GM21367 (cell line): Measurements from ENCODE around the gene PIM3.

Experiments
- ATAC-seq: cut with Tn5 transposase; IDR thresholded peaks from one replicate; pipeline ENCODE4 v1.9.1; 2021; ENCODE audit not compliant: unreplicated experiment

The PIM3 gene

DNA sequence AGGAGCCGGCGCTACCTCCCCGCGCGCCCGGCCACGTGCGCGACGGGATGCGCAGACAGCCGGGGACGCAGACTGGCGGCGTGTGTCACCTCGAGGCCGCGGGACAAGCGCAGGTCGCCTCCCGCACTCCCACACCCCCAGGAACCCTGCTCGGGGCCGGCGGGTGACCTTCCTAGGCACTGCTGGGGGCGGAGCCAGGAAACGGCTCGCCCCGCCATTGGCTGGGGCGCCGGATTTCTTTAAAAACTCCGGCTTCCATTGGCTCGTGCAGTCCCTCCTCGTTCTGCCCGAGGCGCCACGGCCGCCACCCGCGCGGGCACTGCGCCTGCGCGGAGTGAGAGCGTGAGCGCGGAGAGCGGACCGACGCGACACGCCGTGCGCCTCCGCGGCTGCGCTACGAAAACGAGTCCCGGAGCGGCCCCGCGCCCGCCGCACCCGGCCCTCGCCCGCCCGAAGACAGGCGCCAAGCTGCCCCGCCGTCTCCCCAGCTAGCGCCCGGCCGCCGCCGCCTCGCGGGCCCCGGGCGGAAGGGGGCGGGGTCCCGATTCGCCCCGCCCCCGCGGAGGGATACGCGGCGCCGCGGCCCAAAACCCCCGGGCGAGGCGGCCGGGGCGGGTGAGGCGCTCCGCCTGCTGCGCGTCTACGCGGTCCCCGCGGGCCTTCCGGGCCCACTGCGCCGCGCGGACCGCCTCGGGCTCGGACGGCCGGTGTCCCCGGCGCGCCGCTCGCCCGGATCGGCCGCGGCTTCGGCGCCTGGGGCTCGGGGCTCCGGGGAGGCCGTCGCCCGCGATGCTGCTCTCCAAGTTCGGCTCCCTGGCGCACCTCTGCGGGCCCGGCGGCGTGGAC lies at the start of gene PIM3:
Gene PIM3 (plus strand): TSS at position 614 of the 846 bp plus-strand sequence. CDS start 176 bp downstream, at position 790.
- peak; percentile 45 for ATAC-seq

DNA sequence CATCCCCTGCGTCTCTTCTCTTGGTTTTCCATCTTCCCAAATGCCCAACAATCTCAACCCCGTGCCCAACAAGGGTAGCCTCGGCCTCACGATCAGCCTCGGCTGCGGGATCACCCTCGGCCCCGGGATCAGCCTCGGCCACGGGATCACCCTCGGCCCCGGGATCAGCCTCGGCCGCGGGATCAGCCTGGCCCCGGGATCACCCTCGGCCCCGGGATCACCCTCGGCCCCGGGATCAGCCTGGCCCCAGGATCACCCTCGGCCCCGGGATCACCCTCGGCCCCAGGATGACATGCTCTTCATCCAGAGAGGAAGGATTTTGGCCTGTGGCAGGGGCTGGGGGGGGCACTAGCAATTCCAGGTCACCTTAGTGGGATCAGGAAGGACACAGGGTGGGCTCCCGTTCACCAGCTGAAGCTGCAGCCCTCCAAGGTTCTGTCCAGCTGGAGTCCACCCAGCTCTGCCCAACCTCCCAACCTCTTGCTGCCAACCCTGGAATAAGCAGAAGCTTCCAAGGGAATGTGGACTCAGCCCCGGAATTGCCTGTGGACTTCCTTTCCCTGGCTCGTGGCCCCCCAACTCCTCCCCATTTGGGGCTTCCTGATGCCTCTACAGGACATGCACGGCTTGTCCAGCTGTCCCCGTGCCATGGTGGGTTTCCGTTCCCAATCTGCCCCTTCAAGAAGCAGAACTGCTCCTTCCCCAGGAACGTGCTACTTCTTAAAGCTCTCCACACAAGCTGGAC lies 48.5 kb upstream of the PIM3 start:
- ATAC-seq = no peak

DNA sequence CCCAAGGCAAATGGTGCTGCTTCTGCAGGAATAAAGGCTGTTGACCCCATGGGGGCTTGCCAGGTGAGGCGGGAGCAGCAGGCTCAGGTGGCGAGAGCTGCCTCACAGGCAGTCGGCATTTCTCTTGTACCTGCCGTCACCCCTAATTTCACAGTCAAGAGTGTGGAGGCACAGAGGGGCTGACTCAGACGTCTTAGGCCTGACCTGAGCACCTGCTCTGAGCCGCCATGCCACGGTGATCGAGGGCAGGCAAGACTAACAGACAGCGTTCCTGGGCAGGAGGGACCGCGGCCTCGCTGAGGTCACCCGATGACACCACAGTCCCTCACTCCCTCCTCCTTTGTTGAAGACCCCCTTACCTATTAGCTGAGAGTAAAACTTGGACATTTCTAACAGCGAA lies 47.5 kb upstream of the PIM3 start:
- ATAC-seq = no peak

DNA sequence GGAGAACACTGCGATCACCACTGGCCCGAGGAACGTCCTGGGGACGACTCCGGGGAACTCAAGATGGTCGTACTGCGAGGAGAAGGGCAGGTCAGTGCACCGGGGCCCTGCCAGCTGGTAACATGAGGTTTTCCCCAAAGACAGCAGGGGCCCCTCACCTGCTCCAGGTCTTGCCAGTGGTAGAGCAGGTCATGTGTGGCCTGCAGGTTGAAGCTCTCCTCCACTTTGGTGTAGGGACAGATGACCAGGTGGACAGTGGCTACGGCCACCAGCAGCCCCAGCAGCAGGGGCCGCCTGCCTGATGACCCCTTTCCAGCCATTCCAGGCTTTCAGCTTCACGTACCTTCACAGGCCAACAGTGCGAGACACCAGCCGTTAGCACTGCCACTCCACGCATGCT lies 47.1 kb upstream of the PIM3 start:
- ATAC-seq = no peak

DNA sequence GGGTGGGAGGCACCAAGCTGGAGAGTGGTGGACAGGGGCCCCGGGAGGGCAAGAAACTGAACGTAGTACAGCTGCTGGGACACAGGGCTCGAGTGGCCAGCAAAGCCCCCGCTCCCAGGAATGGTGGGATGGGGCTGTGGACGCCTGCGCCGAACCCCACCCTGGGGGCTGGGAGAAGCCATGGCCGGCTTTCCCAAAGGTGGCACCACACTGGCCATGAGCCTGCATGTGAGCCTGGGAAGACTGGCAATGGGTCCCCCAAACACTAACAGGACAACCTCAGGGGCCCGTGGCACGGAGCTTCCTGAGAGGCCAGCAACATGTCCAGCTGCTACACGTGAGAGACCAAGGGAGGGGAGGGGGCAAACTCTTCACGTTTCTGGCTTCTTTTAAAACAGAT lies 46.3 kb upstream of the PIM3 start:
- no peak for ATAC-seq

DNA sequence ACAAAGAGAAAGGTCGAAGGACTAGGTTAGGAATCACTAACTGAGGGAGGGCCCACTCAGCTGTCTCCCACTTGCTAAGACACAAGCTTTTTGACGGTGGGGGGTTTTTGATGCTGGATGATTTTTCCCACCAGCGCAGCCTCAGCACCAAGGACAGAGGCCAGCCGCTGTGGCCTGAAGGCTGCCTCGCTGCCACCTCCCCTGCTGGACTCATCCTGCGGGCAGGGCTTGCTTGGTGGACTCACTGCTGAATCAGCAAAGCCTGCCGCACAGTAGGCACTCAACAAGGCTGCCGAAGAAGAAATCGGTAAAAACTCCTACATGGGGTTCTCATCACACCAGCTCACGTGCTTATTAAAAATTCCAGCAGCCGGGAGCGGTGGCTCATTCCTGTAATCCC lies 45.0 kb upstream of the PIM3 start:
- ATAC-seq = no peak

DNA sequence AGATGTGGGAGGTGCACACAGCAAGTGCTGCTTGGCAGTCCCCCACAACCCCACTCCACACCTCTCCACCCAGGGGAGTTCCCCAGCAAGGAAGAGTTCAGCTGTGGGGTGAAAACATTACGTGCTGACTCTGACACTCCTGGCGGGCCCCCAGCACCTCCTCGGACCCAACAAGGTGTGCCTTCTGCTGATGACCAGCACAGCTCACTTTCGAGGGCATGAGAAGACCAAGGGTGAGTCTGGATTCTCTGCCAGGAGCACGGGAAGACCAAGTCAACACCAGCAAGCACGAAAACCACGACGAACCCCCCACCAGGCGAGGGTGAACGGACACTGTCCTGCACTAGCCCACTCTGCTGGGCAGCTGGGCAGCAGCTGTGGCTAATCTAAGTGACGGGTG lies 43.7 kb upstream of the PIM3 start:
- no peak for ATAC-seq

DNA sequence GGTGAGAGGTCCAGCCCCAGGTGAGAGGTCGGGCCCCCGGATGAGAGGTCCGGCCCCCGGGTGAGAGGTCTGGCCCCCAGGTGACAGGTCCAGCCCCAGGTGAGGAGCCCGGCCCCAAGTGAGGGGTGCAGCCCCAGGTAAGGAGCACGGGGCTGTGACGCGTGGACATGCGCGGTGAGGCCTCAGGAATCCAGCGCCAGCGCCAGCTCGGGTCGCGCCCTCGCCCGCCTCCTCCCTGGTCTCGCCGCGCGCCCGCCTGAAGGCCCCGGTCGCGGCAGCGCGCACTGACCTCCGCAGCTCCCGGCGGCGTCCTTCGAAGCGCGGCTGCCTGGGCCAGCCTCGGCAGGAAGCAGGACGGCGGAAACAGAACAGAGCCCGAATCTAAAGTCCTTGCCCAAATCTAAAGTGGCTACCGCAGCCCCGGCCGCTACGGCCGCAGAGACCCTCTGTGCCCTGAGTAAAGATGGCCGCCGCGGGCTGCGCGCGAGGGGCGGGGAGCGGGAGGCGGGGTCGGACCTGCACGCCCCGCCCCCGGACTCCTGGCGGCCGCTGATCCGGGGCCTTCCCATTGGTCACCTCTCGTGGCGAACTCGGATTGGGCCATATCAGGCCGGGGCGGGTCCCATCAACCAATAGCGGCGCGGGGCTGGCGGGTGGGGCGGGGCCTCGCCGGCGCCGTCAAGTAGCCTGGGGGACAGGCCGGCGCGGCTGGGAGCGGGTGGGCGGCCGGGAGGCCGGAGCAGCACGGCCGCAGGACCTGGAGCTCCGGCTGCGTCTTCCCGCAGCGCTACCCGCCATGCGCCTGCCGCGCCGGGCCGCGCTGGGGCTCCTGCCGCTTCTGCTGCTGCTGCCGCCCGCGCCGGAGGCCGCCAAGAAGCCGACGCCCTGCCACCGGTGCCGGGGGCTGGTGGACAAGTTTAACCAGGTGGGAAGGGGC lies 42.3 kb upstream of the PIM3 start, which contains the start of the genes ALG12 and CRELD2:
Gene ALG12 (minus strand): TSS at position 465 of the 937 bp plus-strand sequence. CDS start 4,673 bp downstream, outside the sequence.
Gene CRELD2 (plus strand): TSS at position 661 of the 937 bp plus-strand sequence. CDS start 136 bp downstream, at position 797.
- ATAC-seq = peak; percentile 79

DNA sequence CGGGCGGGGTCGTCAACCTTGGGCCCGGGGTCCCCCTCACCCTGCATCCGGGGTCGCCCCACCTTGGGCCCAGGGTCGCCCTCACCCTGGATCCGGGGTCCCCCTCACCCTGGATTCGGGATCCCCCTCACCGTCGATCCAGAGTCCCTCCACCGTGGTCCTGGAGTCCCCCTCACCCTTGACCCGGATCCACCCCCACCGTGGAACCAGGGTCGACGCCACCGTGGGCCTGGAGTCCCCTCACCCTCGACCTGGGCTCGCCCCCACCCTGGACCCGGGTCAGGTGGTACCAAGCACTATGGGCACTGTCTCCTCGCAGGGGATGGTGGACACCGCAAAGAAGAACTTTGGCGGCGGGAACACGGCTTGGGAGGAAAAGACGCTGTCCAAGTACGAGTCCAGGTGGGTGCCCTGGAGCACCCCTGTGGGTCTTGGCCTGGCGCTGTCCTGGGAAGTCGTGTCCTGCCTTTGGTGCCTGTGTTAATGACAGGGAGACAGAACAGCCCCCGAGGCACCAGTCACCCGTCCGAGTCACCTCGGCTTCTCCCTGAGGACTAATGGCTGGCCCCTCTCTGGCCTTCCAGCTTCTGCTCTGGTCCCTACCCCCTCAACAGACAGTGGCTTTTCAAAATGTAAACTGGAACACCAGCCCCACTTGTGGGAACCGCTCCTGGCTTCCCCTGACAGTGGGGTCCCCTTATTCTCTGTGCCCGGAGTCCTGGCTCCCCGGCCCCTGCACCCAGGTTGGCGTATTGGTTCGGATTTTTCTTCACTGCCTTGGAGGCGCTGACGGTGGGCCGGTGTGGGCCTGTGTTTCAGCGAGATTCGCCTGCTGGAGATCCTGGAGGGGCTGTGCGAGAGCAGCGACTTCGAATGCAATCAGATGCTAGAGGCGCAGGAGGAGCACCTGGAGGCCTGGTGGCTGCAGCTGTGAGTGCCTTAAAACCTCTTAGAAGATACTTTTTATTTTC lies 41.4 kb upstream of the PIM3 start:
- ATAC-seq = no peak

DNA sequence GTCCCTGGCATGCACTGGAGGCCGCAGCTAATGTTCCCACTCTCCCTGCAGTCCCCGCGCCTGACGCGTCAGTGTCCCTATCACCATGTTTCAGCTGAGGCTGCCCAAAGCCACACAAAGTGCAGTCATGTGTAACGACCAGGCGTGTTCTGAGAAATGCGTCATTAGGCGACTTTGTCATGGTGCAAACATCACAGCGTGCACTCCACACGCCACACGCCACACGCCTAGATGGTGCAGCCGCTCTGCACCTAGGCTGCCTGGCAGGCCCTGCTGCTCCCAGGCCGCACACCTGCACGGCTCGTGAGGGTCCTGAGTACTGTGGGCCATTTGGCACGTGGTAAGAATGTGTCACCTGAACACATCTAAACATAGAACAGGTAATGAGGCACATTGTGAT lies 39.7 kb upstream of the PIM3 start:
- no peak for ATAC-seq

DNA sequence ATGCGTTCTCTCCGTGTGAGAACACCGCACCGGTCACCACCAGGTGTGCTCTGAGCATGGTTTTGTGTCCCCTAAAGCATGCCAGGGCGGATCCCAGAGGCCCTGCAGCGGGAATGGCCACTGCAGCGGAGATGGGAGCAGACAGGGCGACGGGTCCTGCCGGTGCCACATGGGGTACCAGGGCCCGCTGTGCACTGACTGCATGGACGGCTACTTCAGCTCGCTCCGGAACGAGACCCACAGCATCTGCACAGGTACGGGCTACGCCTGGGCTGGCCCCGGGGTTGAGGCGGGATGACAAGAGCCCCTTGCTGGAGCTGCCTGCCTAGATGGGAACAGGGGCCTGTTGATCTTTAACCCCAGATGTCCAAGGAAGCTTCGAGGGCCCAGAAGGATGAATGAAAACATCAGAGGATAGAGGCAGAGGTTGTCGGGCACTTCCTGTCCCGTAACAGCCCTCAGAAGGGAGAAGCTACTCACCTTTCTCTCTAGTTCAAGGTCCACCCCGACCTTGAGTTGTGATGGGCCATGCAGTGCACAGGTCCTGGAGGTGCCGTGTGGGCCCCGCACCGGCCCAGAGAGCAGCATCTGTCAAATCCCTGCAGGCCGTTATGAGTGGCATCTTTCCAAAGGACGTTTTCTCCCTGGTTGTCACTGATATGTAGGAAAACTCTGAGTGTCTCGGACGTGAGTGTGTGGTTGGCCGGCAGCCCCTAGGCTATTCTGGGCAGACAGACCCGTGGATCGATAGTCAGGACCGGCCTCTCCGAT lies 38.9 kb upstream of the PIM3 start:
- no peak for ATAC-seq

DNA sequence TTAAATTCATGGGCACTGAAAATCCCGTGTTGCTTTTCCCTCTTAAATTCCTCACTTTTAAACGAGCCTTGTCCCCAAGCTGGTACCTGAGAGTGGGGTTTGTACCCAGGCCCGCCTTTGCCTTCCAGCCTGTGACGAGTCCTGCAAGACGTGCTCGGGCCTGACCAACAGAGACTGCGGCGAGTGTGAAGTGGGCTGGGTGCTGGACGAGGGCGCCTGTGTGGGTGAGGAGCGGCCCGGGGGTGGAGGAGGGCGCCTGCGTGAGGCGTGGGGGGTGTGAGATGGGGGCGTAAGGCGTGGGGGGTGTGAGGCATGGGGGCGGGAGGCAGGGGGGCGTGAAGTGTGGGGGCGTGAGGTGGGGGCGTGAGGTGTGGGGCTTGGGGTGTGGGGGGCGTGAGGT lies 38.1 kb upstream of the PIM3 start:
- no peak for ATAC-seq

DNA sequence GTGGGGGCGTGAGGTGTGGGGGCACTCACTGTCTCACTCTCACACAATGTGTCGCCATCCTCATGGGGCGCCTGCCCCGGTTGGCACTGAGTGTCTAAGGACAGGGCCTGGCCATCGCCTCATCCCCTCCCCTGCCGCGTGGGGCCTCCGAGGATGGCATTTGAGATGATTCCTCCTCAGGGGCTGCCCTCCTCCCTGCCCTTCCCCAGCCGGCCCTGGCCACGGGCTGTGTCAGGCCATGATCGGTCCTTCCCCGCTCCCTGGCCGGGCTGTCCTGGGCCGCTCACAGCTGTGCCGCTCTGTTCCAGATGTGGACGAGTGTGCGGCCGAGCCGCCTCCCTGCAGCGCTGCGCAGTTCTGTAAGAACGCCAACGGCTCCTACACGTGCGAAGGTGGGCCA lies 37.6 kb upstream of the PIM3 start:
- no peak for ATAC-seq

DNA sequence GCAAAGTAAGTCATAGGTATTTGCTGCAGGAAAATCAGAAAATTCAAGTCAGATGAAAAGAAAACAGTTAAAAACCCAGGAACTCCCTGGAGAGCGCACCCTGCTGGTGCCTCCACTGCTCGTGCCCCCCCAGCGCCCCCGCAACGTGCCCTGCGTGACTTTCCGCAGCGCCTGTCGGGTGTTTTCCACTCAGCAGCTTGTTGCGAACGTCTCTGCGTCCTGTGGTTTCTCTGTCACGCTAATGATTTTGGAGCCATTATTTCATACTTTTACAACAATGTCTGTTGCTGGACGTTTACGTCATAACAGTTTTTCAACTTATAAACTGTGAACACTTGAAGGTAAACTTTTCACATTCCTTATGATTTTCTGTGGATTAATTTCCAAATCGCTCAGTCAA lies 37.1 kb upstream of the PIM3 start:
- ATAC-seq = no peak

DNA sequence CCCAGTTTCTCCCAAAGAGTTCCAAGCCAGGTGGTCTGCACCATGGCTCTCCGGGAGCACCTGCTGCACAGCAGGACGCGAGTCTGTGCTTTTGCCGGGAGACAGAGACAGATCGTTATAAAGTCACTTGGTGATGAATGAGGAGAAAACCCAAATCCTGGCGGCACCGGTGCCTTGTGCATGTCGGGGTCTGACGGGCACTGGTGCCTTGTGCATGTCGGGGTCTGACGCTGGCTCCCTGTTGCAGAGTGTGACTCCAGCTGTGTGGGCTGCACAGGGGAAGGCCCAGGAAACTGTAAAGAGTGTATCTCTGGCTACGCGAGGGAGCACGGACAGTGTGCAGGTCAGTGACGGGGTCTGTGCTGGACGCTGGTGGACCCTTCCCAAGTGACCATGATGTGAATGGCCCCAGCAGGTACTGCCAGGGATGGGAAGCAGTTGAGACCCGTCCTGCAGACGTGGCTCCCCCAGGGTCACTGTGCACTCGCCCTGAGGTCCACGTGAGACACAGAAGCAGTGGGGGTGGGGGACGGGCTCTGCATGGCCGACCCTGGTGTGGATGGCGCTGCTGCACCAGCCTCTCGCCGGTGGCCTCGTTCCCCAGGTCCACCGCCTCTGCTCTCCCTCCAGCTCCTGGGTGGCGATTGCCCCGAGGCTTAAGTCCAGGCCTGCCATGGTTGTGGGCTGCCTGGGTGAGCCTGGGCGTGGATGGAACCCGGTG lies 36.3 kb upstream of the PIM3 start:
- ATAC-seq = no peak

DNA sequence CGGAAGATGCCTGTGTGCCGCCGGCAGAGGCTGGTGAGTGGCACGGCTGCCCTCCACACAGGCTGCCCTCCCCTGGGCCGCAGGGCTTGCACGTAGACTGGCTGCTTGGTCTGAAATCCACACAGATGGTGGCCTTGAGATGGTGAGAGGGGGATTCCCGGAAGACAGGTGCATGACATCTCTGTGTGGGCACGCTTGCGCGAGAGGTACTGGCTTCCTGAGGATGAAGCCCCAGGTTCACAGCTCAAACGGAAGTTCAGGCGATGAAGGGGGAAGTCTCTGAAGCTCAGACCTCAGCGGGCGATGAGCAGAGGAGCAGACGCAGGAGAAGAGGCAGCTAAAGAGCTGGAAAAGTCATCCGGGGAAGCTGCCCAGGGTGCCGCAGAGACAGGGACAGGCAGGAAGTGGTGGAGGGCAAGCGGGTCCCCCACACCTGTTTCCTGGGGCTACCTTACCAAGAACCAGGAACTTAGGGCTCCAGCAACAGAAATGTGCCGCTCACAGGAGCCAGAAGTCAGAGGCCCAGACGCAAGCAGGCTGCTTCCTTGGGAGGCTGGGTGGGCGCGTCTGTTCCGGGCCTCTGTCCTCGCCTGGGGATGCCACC lies 34.9 kb upstream of the PIM3 start:
- no peak for ATAC-seq

DNA sequence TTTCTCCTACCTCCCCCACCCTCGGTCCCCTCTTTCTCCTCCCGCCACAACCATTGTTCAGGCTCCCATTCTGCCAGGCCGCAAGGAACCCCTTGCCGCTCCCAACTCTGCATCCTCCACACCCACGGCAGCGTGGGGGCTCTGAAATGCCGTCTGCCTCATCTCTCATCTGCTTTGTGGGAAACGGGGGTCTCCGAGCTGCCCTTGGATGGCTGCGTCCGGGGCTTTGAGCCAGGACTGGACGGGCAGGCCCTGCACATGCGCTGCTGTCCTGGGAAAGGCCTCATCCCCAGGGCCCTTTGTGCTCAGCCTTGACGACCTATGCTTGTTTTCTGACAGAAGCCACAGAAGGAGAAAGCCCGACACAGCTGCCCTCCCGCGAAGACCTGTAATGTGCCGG lies 33.7 kb upstream of the PIM3 start:
- ATAC-seq = no peak
